ENCODE measurements around the gene CYP46A1.

CYP46A1 gene

GRCh38 chr14:99681832-99682148, 2.3 kb upstream of the CYP46A1 start:
- Histone ChIP-seq H3K4me1 (ENCODE audit: insufficient read depth, low read length) (peaks cover 29% of the 10 kb centered on the region), H3K4me3 (ENCODE audit: low read length) (no peak overlapping the region), H3K36me3 (ENCODE audit: insufficient read depth, low read length) (no peaks in the 10 kb centered on the region), H3K27me3 (ENCODE audit: insufficient read depth, low read length) (no peaks in the 10 kb centered on the region), H3K9me3 (ENCODE audit: low read length) (peaks cover 3% of the 10 kb centered on the region), H2AFZ (ENCODE audit: low read depth, low read length) (no peak overlapping the region)

DNA sequence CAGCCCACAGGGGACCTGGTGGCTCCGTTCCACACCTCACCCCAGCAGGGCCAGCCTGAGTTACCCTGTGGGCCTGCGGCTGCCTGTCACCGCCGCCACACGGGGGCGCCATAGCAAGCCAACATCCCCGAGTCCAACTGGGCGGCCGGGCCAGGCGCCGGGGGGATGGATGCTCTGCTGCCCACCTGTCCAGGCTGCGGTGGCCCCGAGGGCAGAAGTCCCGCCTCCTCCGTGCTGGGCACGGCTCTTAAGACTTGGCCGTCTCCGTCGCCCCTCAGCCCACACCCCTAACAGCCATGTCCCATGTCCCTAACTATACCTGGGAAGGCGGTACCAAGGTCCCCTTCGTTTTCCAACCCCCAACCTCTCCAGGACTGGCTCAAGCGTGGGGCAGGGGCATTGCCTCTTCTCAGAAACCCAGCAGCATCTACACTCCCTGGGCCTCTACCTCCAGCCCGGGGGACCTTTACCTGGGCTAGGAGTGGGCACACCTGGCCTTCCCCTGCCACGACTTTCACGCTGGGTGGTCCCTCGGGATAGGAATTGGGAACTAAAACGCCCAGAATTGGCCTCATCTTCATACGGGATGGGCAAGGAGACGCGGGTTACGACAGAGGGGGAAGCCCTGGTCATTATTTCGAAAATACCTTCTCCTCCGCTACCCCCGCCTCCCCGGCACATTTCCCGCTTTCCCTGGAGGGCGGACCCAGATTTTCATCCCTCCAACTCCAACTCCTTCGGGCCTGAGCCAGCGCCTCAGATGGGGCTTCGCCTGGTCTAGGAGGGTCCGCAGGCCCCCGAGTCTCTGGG, 1.1 kb upstream of the CYP46A1 start:
- Histone ChIP-seq H3K36me3 (ENCODE audit: insufficient read depth, low read length) (no peaks in the 10 kb centered on the region), H2AFZ (ENCODE audit: low read depth, low read length) (peak overlapping the region; percentile 94)

DNA sequence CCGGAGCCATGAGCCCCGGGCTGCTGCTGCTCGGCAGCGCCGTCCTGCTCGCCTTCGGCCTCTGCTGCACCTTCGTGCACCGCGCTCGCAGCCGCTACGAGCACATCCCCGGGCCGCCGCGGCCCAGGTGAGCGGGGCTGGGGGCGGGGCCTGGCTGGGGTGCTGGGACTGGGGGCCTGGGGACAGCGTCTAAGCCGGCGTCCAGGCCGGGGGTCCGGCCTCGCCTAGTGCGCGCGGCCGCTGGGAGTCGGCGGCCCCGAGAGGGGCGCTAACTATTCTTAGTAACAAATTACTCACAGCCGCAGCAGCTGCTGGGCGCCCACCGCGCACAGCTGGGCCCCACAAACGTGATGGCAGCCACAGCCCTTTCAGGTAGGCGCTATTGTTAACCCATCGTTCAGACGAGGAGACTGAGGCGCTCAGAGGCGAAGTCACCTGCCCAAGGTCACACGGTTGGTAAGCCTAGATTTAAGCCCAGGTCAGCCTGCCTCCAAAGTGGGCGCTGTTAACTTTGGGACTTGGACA, 374 bp downstream of the CYP46A1 start:
- Histone ChIP-seq H3K4me3 (ENCODE audit: low read length) (peak overlapping the region; percentile 66), H3K9me3 (ENCODE audit: low read length) (no peaks in the 10 kb centered on the region), H2AFZ (ENCODE audit: low read depth, low read length) (peak overlapping the region; percentile 62), H3K27me3 (ENCODE audit: insufficient read depth, low read length) (no peaks in the 10 kb centered on the region), H3K4me1 (ENCODE audit: insufficient read depth, low read length) (peaks cover 29% of the 10 kb centered on the region), H3K36me3 (ENCODE audit: insufficient read depth, low read length) (no peaks in the 10 kb centered on the region)

More for the DNA sequence above, 1.1 kb upstream of the CYP46A1 start:
- H3K27me3 ChIP-seq (ENCODE audit: insufficient read depth, low read length) = no peaks in the 10 kb centered on the region
- H3K9me3 ChIP-seq (ENCODE audit: low read length) = peaks cover under 1% of the 10 kb centered on the region
- H3K4me1 ChIP-seq (ENCODE audit: insufficient read depth, low read length) = peaks cover 29% of the 10 kb centered on the region
- peak overlapping the region; percentile 84 for H3K4me3 ChIP-seq (ENCODE audit: low read length)

- no peaks in the 10 kb centered on the region for H3K27me3 ChIP-seq (ENCODE audit: insufficient read depth, low read length)
- H3K4me3 ChIP-seq (ENCODE audit: low read length) = peak overlapping the region; percentile 66
- H3K36me3 ChIP-seq (ENCODE audit: insufficient read depth, low read length) = no peaks in the 10 kb centered on the region
- H3K9me3 ChIP-seq (ENCODE audit: low read length) = no peaks in the 10 kb centered on the region
- no peak overlapping the region for H2AFZ ChIP-seq (ENCODE audit: low read depth, low read length)
- peaks cover 29% of the 10 kb centered on the region for H3K4me1 ChIP-seq (ENCODE audit: insufficient read depth, low read length)
Measured at GRCh38 chr14:99685151-99685591, 1.1 kb downstream of the CYP46A1 start.

GRCh38 chr14:99685596-99685995, 1.5 kb downstream of the CYP46A1 start:
- no peaks in the 10 kb centered on the region for H3K36me3 ChIP-seq (ENCODE audit: insufficient read depth, low read length)
- no peaks in the 10 kb centered on the region for H3K27me3 ChIP-seq (ENCODE audit: insufficient read depth, low read length)
- no peak overlapping the region for H2AFZ ChIP-seq (ENCODE audit: low read depth, low read length)
- H3K4me1 ChIP-seq (ENCODE audit: insufficient read depth, low read length) = peaks cover 29% of the 10 kb centered on the region
- no peaks in the 10 kb centered on the region for H3K9me3 ChIP-seq (ENCODE audit: low read length)
- no peak overlapping the region for H3K4me3 ChIP-seq (ENCODE audit: low read length)

DNA sequence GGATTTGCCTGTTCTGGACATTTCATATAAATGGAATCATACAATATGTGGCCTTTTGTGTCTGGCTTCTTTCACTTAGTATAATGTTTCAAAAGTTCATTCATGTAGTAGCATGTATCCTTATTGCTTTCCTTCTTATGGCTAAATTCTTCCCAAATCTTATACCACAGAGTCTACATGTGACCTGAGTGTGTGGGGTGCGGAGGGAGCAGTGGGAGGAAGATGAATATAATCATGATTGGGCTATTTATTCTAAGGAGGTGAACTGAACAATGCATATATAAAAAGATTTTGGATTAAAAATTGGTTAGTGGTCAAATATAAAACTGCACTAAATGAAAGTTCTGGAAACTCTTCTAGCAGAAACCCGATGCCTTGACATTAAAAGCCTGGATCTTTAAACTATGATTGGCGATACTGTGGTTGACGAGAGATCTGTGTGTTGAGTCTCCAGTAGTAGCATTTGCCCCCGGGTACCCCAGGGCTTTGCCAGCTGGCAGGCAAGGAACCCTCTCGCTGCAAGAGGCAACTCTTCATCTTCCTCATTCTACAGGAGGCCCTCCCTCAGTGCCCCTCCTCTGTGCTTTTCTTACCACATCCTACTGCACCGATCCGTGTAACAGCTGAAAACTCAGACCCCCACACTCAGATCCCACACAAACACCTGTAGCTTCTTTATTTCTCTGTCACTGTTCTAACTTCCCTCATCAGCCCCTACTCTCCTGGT, 2.6 kb downstream of the CYP46A1 start:
- H3K9me3 ChIP-seq (ENCODE audit: low read length) = no peaks in the 10 kb centered on the region
- no peak overlapping the region for H3K4me3 ChIP-seq (ENCODE audit: low read length)
- no peak overlapping the region for H2AFZ ChIP-seq (ENCODE audit: low read depth, low read length)
- no peaks in the 10 kb centered on the region for H3K36me3 ChIP-seq (ENCODE audit: insufficient read depth, low read length)
- peaks cover 29% of the 10 kb centered on the region for H3K4me1 ChIP-seq (ENCODE audit: insufficient read depth, low read length)
- H3K27me3 ChIP-seq (ENCODE audit: insufficient read depth, low read length) = no peaks in the 10 kb centered on the region

GRCh38 chr14:99687284-99688209, 3.4 kb downstream of the CYP46A1 start:
- Histone ChIP-seq H2AFZ (ENCODE audit: low read depth, low read length) (no peak overlapping the region), H3K27me3 (ENCODE audit: insufficient read depth, low read length) (no peaks in the 10 kb centered on the region)

GRCh38 chr14:99688210-99688581, 4.1 kb downstream of the CYP46A1 start:
- H3K27me3 ChIP-seq (ENCODE audit: insufficient read depth, low read length) = no peaks in the 10 kb centered on the region
- H2AFZ ChIP-seq (ENCODE audit: low read depth, low read length) = no peak overlapping the region
- no peaks in the 10 kb centered on the region for H3K9me3 ChIP-seq (ENCODE audit: low read length)
- H3K4me3 ChIP-seq (ENCODE audit: low read length) = no peak overlapping the region
- no peaks in the 10 kb centered on the region for H3K36me3 ChIP-seq (ENCODE audit: insufficient read depth, low read length)
- peaks cover 21% of the 10 kb centered on the region for H3K4me1 ChIP-seq (ENCODE audit: insufficient read depth, low read length)

More at GRCh38 chr14:99687284-99688209, 3.4 kb downstream of the CYP46A1 start:
- Histone ChIP-seq H3K4me1 (ENCODE audit: insufficient read depth, low read length) (peaks cover 26% of the 10 kb centered on the region), H3K36me3 (ENCODE audit: insufficient read depth, low read length) (no peaks in the 10 kb centered on the region), H3K4me3 (ENCODE audit: low read length) (no peak overlapping the region), H3K9me3 (ENCODE audit: low read length) (no peaks in the 10 kb centered on the region)

DNA sequence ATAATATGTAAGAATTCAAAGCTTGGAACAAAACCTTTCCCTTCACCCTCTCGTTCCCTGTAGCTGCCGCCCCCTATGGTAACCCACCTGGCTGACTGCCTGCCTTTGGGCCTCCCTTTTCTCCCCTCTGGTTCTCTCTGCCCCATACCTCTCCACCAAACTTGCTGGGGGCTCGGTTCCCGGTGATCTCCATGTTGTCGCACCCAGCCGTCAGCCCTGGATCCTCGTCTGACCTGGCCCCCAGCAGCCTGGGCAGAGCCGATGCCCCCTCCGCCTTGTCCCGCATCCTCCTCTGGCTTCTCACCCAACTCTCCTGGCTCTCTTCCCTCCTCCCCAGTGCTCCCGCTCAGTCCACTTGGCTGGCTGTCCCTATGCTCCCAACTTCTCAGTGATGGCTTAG, 4.5 kb downstream of the CYP46A1 start:
- no peaks in the 10 kb centered on the region for H3K36me3 ChIP-seq (ENCODE audit: insufficient read depth, low read length)
- H2AFZ ChIP-seq (ENCODE audit: low read depth, low read length) = no peak overlapping the region
- H3K9me3 ChIP-seq (ENCODE audit: low read length) = no peaks in the 10 kb centered on the region
- H3K27me3 ChIP-seq (ENCODE audit: insufficient read depth, low read length) = no peaks in the 10 kb centered on the region
- peaks cover 19% of the 10 kb centered on the region for H3K4me1 ChIP-seq (ENCODE audit: insufficient read depth, low read length)
- no peak overlapping the region for H3K4me3 ChIP-seq (ENCODE audit: low read length)

DNA sequence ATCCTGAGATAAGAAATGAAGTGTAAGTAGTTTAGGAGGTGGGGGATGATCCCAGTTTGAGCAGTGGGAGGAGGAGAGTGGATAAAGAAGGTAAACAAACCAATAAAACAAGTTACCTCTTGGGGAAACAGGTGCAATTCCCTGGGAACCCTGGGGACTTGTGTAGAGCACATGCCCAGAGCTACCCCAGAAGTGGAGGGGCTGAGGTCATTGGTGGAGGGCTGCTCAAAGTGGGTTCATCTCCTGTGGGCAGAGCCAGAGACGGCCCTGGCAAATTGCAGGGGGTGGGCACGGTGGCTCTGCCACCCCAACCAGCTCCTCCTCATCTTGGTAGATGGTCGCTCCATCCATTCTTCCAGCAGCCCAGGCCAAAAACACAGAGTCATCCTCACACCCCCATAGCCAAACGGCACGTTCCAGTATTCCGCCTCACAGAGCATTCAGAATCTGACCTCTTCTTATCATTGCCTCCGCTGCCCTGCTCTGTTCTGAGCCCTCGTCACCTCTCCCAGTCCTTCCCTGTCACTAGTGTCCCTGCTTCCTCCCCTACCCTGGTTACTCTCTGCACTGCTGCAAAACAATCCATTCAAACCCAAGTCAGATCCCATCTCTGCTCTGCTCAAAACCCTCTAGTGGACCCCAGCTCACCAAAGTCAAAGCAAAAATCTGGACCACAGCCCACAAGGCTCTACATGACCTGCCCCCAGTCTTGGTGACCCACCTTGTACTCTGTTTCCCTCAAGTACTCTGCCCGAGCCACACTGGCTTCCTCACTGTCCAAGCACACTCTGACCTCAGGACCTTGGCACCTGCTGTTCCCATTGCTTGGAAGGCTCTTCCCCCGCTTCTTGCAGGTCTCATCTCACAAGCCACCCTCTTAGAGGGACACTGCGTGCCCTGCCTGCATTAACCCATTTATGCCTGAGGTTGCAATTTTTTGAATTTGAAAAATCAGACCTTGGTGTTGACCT, 5.5 kb downstream of the CYP46A1 start:
- no peak overlapping the region for H2AFZ ChIP-seq (ENCODE audit: low read depth, low read length)
- H3K27me3 ChIP-seq (ENCODE audit: insufficient read depth, low read length) = no peaks in the 10 kb centered on the region
- peaks cover 3% of the 10 kb centered on the region for H3K9me3 ChIP-seq (ENCODE audit: low read length)
- H3K36me3 ChIP-seq (ENCODE audit: insufficient read depth, low read length) = no peaks in the 10 kb centered on the region
- H3K4me3 ChIP-seq (ENCODE audit: low read length) = no peak overlapping the region
- H3K4me1 ChIP-seq (ENCODE audit: insufficient read depth, low read length) = peaks cover 18% of the 10 kb centered on the region

DNA sequence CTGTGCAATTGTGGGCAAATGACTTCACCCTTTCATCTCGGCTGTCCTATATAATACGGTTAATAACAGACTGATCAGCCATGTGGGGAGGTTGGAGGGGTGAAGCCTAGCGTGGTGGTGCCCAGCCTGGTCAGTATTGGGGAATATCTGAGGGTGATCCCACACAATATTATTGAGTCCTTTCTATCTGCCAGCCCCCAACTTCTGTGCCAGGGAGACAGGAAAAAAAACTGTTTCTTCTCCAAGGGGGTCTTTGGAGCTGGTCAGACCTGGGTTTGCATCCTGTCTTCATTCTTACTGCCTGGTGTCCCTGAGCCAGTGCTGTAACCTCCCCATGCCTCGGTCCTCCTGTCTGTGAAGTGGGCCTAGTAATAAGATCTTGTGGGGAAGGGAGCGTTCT, 6.5 kb downstream of the CYP46A1 start:
- Histone ChIP-seq H3K4me1 (ENCODE audit: insufficient read depth, low read length) (peaks cover 9% of the 10 kb centered on the region), H3K4me3 (ENCODE audit: low read length) (no peak overlapping the region), H3K36me3 (ENCODE audit: insufficient read depth, low read length) (no peaks in the 10 kb centered on the region), H2AFZ (ENCODE audit: low read depth, low read length) (no peak overlapping the region), H3K27me3 (ENCODE audit: insufficient read depth, low read length) (no peaks in the 10 kb centered on the region), H3K9me3 (ENCODE audit: low read length) (peaks cover 3% of the 10 kb centered on the region)
